Ishikawa (cell line): ENCODE data around the gene DGLUCY.

Experiments
- CEBPB ChIP-seq: IDR thresholded peaks from 2 replicates; pipeline ENCODE4 v1.6.1; 2012
- CREB1 ChIP-seq: IDR thresholded peaks from 2 replicates; pipeline ENCODE4 v1.6.1; 2012; ENCODE audit warnings: low read depth
- EP300 ChIP-seq: IDR thresholded peaks from 2 replicates; pipeline ENCODE4 v1.6.1; 2012; ENCODE audit warnings: borderline replicate concordance
- FOXM1 ChIP-seq: IDR thresholded peaks from 2 replicates; pipeline ENCODE4 v1.6.1; 2012; ENCODE audit warnings: low read depth, borderline replicate concordance
- NFIC ChIP-seq: IDR thresholded peaks from 2 replicates; pipeline ENCODE4 v1.6.1; 2012
- RAD21 ChIP-seq: IDR thresholded peaks from 2 replicates; pipeline ENCODE4 v1.6.1; 2012; ENCODE audit warnings: low read depth
- TAF1 ChIP-seq: IDR thresholded peaks from 2 replicates; pipeline ENCODE4 v1.6.1; 2012; ENCODE audit warnings: low read depth, mild to moderate bottlenecking
- TCF12 ChIP-seq: IDR thresholded peaks from 2 replicates; pipeline ENCODE4 v1.6.1; 2012; ENCODE audit warnings: low read depth
- TEAD4 ChIP-seq: IDR thresholded peaks from 2 replicates; pipeline ENCODE4 v1.6.1; 2012
- YY1 ChIP-seq: IDR thresholded peaks from 2 replicates; pipeline ENCODE4 v1.6.1; 2012; ENCODE audit warnings: low read depth
- ZBTB7A ChIP-seq: IDR thresholded peaks from 2 replicates; pipeline ENCODE4 v1.6.1; 2012; ENCODE audit warnings: low read depth
- TF ChIP-seq, protein P1 (sequence below): IDR thresholded peaks from 2 replicates; pipeline ENCODE4 v1.6.1; 2012; ENCODE audit warnings: low read depth, mild to moderate bottlenecking
- TF ChIP-seq, protein P2 (sequence below): IDR thresholded peaks from 2 replicates; pipeline ENCODE4 v1.6.1; 2012
- TF ChIP-seq, protein P3 (sequence below): IDR thresholded peaks from 2 replicates; pipeline ENCODE4 v1.6.1; 2012

DNA sequence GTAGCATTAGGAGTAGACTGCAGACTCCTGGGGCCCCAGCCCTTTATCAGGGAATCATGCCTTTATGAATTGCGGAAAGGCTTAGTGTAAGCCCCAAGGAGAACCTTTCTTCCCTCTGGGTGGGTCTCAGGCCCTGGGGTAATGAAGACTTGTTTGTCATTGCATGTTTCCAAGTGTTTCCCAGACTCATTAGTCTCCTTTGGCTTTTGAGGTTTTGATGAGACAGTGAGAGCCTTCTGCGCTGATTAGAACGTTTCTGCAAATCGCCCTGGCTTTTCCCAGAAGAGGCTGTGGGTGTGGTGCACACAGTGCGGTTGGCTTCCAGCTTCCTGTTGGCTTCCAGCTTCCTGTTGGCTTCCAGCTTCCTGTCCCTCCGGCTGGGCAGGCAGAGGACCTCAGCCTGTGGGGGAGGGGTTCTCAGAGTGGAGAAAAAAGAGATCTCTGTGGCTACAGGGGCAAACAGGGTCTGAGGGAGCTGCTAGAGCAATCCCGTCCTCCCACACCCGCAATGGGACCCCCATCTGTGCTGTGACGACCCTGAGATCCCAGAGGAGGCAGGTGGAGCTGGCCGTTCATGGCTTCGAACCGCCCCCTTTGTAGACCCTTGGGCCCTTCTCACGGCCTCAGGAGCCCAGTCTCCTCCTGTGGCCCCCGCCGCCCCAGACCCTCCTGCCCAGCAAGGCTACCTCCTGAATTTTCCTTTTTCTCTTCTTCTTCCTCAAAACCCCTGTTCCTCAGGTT, 88.5 kb downstream of the DGLUCY start:
- TF ChIP-seq YY1 (no peak), TAF1 (no peak), EP300 (no peak), CREB1 (no peak), CEBPB (no peak), TEAD4 (no peak), NFIC (no peak), RAD21 (no peak), FOXM1 (no peak), ZBTB7A (no peak), TCF12 (no peak)
- TF ChIP-seq, protein P1, sequence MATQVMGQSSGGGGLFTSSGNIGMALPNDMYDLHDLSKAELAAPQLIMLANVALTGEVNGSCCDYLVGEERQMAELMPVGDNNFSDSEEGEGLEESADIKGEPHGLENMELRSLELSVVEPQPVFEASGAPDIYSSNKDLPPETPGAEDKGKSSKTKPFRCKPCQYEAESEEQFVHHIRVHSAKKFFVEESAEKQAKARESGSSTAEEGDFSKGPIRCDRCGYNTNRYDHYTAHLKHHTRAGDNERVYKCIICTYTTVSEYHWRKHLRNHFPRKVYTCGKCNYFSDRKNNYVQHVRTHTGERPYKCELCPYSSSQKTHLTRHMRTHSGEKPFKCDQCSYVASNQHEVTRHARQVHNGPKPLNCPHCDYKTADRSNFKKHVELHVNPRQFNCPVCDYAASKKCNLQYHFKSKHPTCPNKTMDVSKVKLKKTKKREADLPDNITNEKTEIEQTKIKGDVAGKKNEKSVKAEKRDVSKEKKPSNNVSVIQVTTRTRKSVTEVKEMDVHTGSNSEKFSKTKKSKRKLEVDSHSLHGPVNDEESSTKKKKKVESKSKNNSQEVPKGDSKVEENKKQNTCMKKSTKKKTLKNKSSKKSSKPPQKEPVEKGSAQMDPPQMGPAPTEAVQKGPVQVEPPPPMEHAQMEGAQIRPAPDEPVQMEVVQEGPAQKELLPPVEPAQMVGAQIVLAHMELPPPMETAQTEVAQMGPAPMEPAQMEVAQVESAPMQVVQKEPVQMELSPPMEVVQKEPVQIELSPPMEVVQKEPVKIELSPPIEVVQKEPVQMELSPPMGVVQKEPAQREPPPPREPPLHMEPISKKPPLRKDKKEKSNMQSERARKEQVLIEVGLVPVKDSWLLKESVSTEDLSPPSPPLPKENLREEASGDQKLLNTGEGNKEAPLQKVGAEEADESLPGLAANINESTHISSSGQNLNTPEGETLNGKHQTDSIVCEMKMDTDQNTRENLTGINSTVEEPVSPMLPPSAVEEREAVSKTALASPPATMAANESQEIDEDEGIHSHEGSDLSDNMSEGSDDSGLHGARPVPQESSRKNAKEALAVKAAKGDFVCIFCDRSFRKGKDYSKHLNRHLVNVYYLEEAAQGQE: no peak
- TF ChIP-seq, protein P2, sequence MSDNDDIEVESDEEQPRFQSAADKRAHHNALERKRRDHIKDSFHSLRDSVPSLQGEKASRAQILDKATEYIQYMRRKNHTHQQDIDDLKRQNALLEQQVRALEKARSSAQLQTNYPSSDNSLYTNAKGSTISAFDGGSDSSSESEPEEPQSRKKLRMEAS: no peak
- TF ChIP-seq, protein P3, sequence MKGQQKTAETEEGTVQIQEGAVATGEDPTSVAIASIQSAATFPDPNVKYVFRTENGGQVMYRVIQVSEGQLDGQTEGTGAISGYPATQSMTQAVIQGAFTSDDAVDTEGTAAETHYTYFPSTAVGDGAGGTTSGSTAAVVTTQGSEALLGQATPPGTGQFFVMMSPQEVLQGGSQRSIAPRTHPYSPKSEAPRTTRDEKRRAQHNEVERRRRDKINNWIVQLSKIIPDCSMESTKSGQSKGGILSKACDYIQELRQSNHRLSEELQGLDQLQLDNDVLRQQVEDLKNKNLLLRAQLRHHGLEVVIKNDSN: no peak
